NCI-H1436 treated with DMSO at 0.1 percent for 48 hours (cell line): Measurements from ENCODE around the gene PSMB9.
A peak's percentile ranks its signal among the peaks of the same experiment; 100 is the strongest.

ENCODE experiments used
- DNase-seq: peaks from one replicate; lab custom pipeline; 2025; lab: John Stamatoyannopoulos, UW

PSMB9 gene

GRCh38 chr6:32840604-32841246 lies 13.3 kb upstream of the PSMB9 start:
- DNase-seq: no peak

- no peak for DNase-seq
These were observed 11.9 kb upstream of the PSMB9 start for GRCh38 chr6:32842021-32842650.

GRCh38 chr6:32842690-32843089 lies 11.3 kb upstream of the PSMB9 start:
- DNase-seq: no peak

- DNase-seq: no peak
These were observed 10.5 kb upstream of the PSMB9 start for GRCh38 chr6:32843331-32843978.

- DNase-seq: peak; percentile 92
These were observed 9.8 kb upstream of the PSMB9 start, which contains the start of gene PSMB8 for GRCh38 chr6:32843979-32844838. Gene PSMB8, minus strand, starts transcription at chr6:32844047. Its CDS starts 51 bp downstream, at chr6:32843996.

- DNase-seq: no peak
These were observed 9.1 kb upstream of the PSMB9 start for GRCh38 chr6:32844839-32845383.

GRCh38 chr6:32845384-32845884 lies 8.6 kb upstream of the PSMB9 start:
- no peak for DNase-seq

- DNase-seq: no peak
These were observed 7.0 kb upstream of the PSMB9 start for GRCh38 chr6:32847004-32847403.

GRCh38 chr6:32847795-32848194 lies 6.2 kb upstream of the PSMB9 start:
- DNase-seq: no peak

- no peak for DNase-seq
These were observed 4.9 kb upstream of the PSMB9 start for GRCh38 chr6:32849126-32849525.

GRCh38 chr6:32851025-32851424 lies 3.0 kb upstream of the PSMB9 start:
- no peak for DNase-seq

GRCh38 chr6:32852018-32852843 lies 1.8 kb upstream of the PSMB9 start:
- DNase-seq: no peak

- no peak for DNase-seq
These were observed 1.0 kb upstream of the PSMB9 start for GRCh38 chr6:32852844-32853540.

GRCh38 chr6:32854376-32855178 lies 585 bp downstream of the PSMB9 start:
- DNase-seq: no peak

- DNase-seq: no peak
These were observed 1.6 kb downstream of the PSMB9 start for GRCh38 chr6:32855467-32856174.

GRCh38 chr6:32857156-32857891 lies 3.3 kb downstream of the PSMB9 start:
- DNase-seq: no peak

GRCh38 chr6:32858194-32858593 lies 4.2 kb downstream of the PSMB9 start:
- no peak for DNase-seq

GRCh38 chr6:32860674-32861073 lies 6.7 kb downstream of the PSMB9 start:
- no peak for DNase-seq
